Loucy (cell line): Measurements from ENCODE around the gene CBLC.

Experiments used
- H2AFZ ChIP-seq: fragments of 200-600 bp; sonication (generic); 2 replicates; pipeline ENCODE4 v1.6.0; 2016; ENCODE audit warnings: antibody characterized with exemption, mild to moderate bottlenecking, low read length, moderate library complexity
- H3F3A ChIP-seq: fragments of 200-600 bp; 2 replicates; pipeline ENCODE4 v1.6.0; 2016; ENCODE audit warnings: antibody characterized with exemption, low read depth, mild to moderate bottlenecking
- H3K27me3 ChIP-seq: fragments of 200-600 bp; sonication (generic); 2 replicates; pipeline ENCODE4 v1.6.1; 2014; ENCODE audit warnings: low read length, mild to moderate bottlenecking; ENCODE audit not compliant: insufficient read depth, poor library complexity, severe bottlenecking
- H3K36me3 ChIP-seq: fragments of 200-600 bp; sonication (generic); 2 replicates; pipeline ENCODE4 v1.6.1; 2016; ENCODE audit warnings: low read length; ENCODE audit not compliant: insufficient read depth
- H3K4me1 ChIP-seq: fragments of 200-600 bp; sonication (generic); 2 replicates; pipeline ENCODE4 v1.5.1; 2014; ENCODE audit warnings: low read length, mild to moderate bottlenecking; ENCODE audit not compliant: insufficient read depth, poor library complexity, severe bottlenecking
- H3K4me2 ChIP-seq: fragments of 200-600 bp; sonication (generic); 2 replicates; pipeline ENCODE4 v1.6.0; 2014; ENCODE audit warnings: antibody characterized with exemption, low read length, low read depth, mild to moderate bottlenecking; ENCODE audit not compliant: poor library complexity, severe bottlenecking
- H3K4me3 ChIP-seq: fragments of 200-600 bp; sonication (generic); 2 replicates; pipeline ENCODE4 v1.5.1; 2014; ENCODE audit warnings: low read length, mild to moderate bottlenecking, mixed read lengths; ENCODE audit not compliant: poor library complexity, severe bottlenecking
- H3K79me2 ChIP-seq: fragments of 200-600 bp; sonication (generic); 2 replicates; pipeline ENCODE4 v1.6.1; 2014; ENCODE audit warnings: low read length; ENCODE audit not compliant: insufficient read depth
- H3K9ac ChIP-seq: fragments of 200-600 bp; sonication (generic); 2 replicates; pipeline ENCODE4 v1.6.0; 2014; ENCODE audit warnings: mild to moderate bottlenecking, low read depth, low read length, moderate library complexity; ENCODE audit not compliant: poor library complexity, severe bottlenecking
- H3K9me2 ChIP-seq: fragments of 200-600 bp; sonication (generic); replicated peaks from 2 replicates; pipeline ENCODE4 v1.6.1; 2016; ENCODE audit warnings: low read depth, low read length, mixed read lengths
- H3K9me3 ChIP-seq: fragments of 200-600 bp; sonication (generic); 2 replicates; pipeline ENCODE4 v1.6.1; 2014; ENCODE audit warnings: mild to moderate bottlenecking, antibody characterized with exemption, low read length, low read depth; ENCODE audit not compliant: insufficient read depth
- H4K20me1 ChIP-seq: fragments of 200-600 bp; sonication (generic); 2 replicates; pipeline ENCODE4 v1.6.0; 2014; ENCODE audit warnings: antibody characterized with exemption, low read length, mild to moderate bottlenecking; ENCODE audit not compliant: insufficient read depth, poor library complexity, severe bottlenecking
- CTCF ChIP-seq: fragments of 200-600 bp; sonication (generic); conservative IDR thresholded peaks from 2 replicates; pipeline ENCODE4 v1.5.1; 2014; ENCODE audit warnings: mild to moderate bottlenecking, antibody characterized with exemption, low read length
- EZH2phosphoT487 ChIP-seq: fragments of 200-600 bp; IDR thresholded peaks from 2 replicates; pipeline ENCODE4 v1.6.1; 2018; ENCODE audit warnings: antibody characterized with exemption, mild to moderate bottlenecking, moderate library complexity, borderline replicate concordance

The CBLC gene

GRCh38 chr19:44731622-44732021 is 46.1 kb upstream of the CBLC start:
- H2AFZ ChIP-seq, result no peak overlapping the region
- H4K20me1 ChIP-seq, result no peaks in the 10 kb centered on the region
- H3F3A ChIP-seq, result no peaks in the 10 kb centered on the region
- no peaks in the 10 kb centered on the region for H3K36me3 ChIP-seq
- no peaks in the 10 kb centered on the region for H3K9me2 ChIP-seq
- no peaks in the 10 kb centered on the region for H3K4me1 ChIP-seq
- no peak overlapping the region for H3K4me3 ChIP-seq
- H3K4me2 ChIP-seq, result no peak overlapping the region
- no peak overlapping the region for H3K9ac ChIP-seq
- no peak for TF ChIP-seq CTCF
- no peak for TF ChIP-seq EZH2phosphoT487
- no peaks in the 10 kb centered on the region for H3K79me2 ChIP-seq
- H3K9me3 ChIP-seq, result no peaks in the 10 kb centered on the region
- H3K27me3 ChIP-seq, result no peaks in the 10 kb centered on the region

- no peak overlapping the region for H3K4me3 ChIP-seq
- H3K79me2 ChIP-seq, result no peaks in the 10 kb centered on the region
- no peaks in the 10 kb centered on the region for H4K20me1 ChIP-seq
- no peaks in the 10 kb centered on the region for H3K9me2 ChIP-seq
- no peaks in the 10 kb centered on the region for H3K36me3 ChIP-seq
- H3F3A ChIP-seq, result no peaks in the 10 kb centered on the region
- no peak for TF ChIP-seq EZH2phosphoT487
- no peak for TF ChIP-seq CTCF
- no peaks in the 10 kb centered on the region for H3K4me1 ChIP-seq
- no peaks in the 10 kb centered on the region for H3K9me3 ChIP-seq
- H3K27me3 ChIP-seq, result no peaks in the 10 kb centered on the region
- no peak overlapping the region for H3K9ac ChIP-seq
- no peak overlapping the region for H2AFZ ChIP-seq
- H3K4me2 ChIP-seq, result no peak overlapping the region
Measured at GRCh38 chr19:44732235-44733014, 45.3 kb upstream of the CBLC start.

GRCh38 chr19:44734357-44734756 is 43.3 kb upstream of the CBLC start:
- no peak overlapping the region for H3K4me3 ChIP-seq

More at GRCh38 chr19:44734357-44734756, 43.3 kb upstream of the CBLC start:
- TF ChIP-seq CTCF (no peak), EZH2phosphoT487 (no peak)
- no peak overlapping the region for H2AFZ ChIP-seq
- H3K4me2 ChIP-seq, result no peak overlapping the region
- H3K4me1 ChIP-seq, result no peaks in the 10 kb centered on the region
- H3K9me2 ChIP-seq, result no peaks in the 10 kb centered on the region
- H3F3A ChIP-seq, result no peaks in the 10 kb centered on the region
- no peaks in the 10 kb centered on the region for H4K20me1 ChIP-seq
- H3K36me3 ChIP-seq, result no peaks in the 10 kb centered on the region
- H3K9ac ChIP-seq, result no peak overlapping the region
- no peaks in the 10 kb centered on the region for H3K27me3 ChIP-seq
- no peaks in the 10 kb centered on the region for H3K9me3 ChIP-seq
- no peaks in the 10 kb centered on the region for H3K79me2 ChIP-seq
